HG02938 (cell line): ENCODE results near the gene ZNHIT1.
"Not testable (repeated sequence)": the region's sequence is repeated elsewhere in the genome, so short reads cannot be mapped to it uniquely, and the experiment has no call there.

Source experiments
- ATAC-seq: cut with Tn5 transposase; IDR thresholded peaks from one replicate; pipeline ENCODE4 v1.9.1; 2021; ENCODE audit warnings: mild to moderate bottlenecking, moderate library complexity; ENCODE audit not compliant: unreplicated experiment

Gene ZNHIT1

DNA sequence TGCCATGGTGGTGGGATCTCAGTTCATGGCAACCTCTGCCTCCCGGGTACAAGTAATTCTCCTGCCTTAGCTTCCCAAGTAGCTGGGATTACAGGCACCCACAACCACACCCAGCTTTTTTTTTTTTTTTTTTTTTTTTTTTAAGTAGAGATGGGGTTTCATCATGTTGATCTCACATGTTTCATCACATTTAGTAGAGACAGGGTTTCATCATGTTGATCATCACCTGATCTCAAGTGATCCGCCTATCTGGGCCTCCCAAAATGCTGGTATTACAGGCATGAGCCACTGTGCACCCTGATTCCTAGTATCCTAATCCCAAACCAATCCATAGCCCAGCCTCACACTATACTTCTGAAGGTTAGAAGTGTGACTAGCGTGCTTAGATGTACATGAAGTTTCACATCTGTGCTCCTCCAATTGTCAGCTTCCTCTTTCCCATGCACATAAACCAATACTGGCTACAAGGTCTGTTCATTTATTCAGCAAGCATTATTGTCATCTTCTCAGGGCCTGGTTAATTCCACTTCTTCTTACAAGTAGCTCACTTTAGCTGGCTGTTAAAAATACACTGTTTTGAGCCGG is 31.0 kb upstream of the ZNHIT1 start:
- ATAC-seq, result no peak

DNA sequence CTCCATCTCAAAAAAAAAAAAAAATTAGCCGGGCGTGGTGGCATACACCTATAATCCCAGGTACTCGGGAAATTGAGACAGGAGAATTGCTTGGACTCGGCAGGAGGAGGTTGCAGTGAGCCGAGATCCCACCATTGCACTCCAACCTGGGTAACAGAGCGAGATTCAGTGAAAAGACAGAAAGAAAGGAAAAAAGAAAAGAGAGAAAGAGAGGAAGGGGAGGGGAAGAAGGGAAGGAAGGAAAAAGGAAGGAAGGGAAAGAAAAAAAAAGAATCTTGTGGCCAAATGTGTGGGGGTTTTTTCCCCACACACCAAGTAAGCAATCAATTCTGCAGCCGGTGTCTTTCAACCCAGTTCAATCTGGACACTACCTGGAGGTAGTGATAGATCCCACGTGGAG is 28.9 kb upstream of the ZNHIT1 start:
- ATAC-seq, result no peak

- ATAC-seq, result no peak
Measured at GRCh38 chr7:101195884-101196283, 22.1 kb upstream of the ZNHIT1 start.

- ATAC-seq, result no peak
Measured at GRCh38 chr7:101197991-101198390, 20.0 kb upstream of the ZNHIT1 start.

GRCh38 chr7:101198476-101198875 is 19.5 kb upstream of the ZNHIT1 start:
- ATAC-seq, result no peak

- ATAC-seq, result not testable (repeated sequence)
Measured at GRCh38 chr7:101199522-101199921, 18.4 kb upstream of the ZNHIT1 start.

DNA sequence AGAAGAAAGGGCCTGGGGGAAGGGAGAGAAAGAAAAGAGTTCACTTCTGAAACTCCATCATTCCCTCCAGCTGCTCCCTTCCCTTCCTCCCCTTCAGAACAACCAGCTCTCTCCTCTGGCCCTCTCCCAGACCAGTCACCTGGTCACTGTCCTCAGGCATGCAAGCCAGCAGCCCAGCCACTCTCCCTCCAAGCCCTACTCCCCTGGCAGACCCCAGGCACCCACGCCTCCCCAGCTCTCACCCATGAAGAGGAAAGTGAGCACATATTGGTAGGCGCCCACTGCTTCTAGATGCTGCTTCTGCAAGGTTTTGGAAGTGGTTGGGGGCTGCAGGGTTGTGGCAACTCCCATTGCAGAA is 17.5 kb upstream of the ZNHIT1 start:
- ATAC-seq, result no peak

GRCh38 chr7:101200862-101201599 is 16.9 kb upstream of the ZNHIT1 start, which contains the start of gene MOGAT3:
TSS of gene MOGAT3 (minus strand) at chr7:101201036. CDS start at chr7:101200854, 182 bp downstream.
- no peak for ATAC-seq

GRCh38 chr7:101201695-101202602 is 16.0 kb upstream of the ZNHIT1 start:
- no peak for ATAC-seq

- no peak for ATAC-seq
Measured at GRCh38 chr7:101202603-101202918, 15.4 kb upstream of the ZNHIT1 start.

DNA sequence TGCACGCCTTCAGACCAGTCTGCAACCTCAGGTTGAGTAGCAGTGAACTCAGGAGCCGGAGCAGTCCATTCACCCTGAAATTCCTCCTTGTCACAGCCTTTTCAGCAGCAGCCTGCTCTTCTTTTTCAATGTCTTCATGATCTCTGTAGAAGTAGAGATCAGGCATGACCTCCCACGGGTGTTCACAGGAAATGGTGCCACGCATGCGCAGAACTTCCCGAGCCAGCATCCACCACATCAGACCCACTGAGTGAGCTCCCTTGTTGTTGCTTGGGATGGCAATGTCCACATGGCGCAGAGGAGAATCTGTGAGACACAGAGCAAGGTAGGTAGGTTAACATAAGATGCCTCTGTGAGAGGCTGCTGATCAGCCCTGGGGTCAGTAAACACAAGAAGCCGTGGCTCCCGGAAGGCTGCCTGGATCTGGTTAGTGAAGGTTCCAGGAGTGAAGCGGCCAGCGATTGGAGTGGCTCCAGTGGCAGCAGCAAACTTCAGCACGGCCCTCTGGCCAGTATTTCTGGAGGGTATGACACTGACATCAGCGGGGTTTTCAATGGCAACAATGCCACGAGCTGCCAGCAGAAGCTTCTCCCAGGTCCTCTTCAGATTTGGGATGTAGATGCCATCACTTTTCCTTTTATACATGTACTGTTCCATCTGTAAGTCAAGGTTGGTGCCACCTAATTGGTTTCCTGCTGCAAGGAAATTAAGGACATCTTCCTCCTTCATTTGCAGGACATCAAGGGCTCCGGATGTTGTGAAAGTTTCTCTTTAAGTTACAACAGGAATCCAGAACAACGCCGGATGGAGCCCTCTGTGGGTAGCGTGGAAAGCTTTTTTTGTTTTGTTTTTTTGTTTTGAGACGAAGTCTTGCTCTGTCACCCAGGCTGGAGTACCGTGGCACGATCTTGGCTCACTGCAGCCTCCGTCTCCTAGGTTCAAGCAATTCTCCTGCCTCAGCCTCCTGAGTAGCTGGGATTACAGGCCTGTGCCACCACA is 13.9 kb upstream of the ZNHIT1 start:
- not testable (repeated sequence) for ATAC-seq

DNA sequence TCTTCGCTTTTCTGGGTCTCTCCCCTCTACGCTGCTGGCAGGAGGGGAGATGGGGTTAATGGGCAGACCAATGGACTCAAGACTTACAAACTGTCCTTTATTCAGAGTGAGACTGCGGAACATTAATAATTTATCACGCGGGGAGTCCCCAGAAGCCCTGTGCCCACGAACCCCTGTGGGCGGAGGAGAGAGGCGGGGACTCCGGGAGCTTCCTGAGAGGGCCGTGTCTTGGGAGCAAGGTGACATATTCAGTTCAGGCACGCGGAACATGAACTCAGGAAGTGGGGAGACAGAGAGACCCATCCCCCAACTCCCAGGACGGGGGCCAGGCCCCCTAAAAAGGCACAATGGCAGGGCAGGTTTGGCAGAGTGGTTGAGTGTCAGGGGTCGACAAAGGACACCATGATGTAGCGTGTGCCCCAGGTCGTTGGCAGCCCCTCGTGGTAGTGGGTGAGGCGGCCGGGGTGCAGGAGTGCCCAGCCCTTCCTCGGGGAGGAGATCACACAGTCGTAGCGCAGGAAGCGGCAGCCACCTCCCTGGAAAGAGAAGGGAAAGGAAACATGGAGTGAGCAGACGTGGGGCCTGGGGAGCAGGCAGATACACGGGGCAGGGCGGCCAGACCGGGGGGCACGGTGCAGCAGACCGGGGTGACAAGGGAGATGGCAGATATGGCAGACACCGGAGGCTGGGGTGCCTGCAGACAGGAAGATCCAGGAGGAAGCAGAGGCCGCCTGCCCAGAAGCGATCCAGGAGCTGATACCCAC is 11.9 kb upstream of the ZNHIT1 start:
- ATAC-seq, result no peak

GRCh38 chr7:101206665-101207042 is 11.3 kb upstream of the ZNHIT1 start:
- no peak for ATAC-seq

GRCh38 chr7:101207459-101207858 is 10.5 kb upstream of the ZNHIT1 start:
- no peak for ATAC-seq

DNA sequence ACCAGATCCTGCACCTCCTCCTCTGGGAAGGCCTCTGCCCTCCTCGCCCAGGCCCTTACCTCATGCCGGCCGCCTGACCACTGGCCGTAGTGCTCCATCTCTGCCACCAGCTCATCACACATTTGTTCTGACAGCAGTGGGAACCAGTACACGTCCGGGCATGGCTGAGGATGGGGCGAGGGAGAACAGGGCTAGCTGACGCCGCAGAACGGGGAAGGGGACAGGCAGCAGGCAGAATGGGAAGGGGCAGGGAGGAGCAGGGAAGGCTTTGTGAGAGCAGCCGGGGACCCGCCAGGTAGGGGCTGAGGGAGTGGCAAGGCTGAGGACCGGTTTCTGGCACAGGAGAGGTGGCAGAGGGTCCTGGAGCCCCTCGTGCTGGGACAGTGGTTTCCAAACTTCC is 9.2 kb upstream of the ZNHIT1 start:
- ATAC-seq, result no peak

GRCh38 chr7:101210143-101210542 is 7.8 kb upstream of the ZNHIT1 start:
- no peak for ATAC-seq

- no peak for ATAC-seq
Measured at GRCh38 chr7:101211501-101211900, 6.5 kb upstream of the ZNHIT1 start.

- ATAC-seq, result no peak
Measured at GRCh38 chr7:101212014-101212413, 6.0 kb upstream of the ZNHIT1 start.

GRCh38 chr7:101216001-101216859 is 1.7 kb upstream of the ZNHIT1 start:
- no peak for ATAC-seq
